ENCODE data around the gene ORM2. TPM values are rescaled to one million over a fixed set of nuclear protein-coding genes. Genes with fewer than 3 reads are reported as not detected.

Gene ORM2
- total and polyA plus RNA-seq, 2 experiments from 2014 or later: 0.76 TPM

DNA sequence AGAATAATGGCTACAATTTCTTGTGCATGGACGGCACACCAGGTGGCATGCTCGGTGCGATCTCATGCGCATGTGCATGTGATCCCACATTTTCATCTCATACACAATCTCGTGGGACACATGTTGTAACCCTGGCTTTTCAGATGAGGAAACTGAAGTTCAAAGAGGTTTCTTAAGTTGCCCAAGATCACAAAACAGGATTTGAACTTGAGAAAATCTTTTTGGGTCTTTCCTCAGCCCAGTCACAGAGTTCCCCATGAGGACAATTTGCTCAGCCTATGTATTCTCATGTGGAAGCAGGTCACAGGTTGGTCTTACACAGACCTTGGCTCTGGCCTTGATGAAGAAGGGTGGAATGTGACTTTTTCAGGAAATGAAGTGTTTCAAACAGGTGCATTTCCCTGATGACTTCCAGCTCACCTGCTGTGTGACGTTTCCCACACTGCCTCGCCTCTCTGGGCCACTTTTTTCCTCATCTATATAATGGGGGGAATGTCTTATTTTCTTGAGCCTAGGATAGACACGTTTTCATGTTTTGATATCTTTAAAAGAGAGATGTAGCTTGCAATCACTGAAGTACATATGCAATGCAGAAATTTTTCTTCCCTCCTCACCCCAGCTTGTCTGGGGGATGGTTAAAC lies 13.8 kb upstream of the ORM2 start:
- Histone ChIP-seq H3K4me3 (no peak overlapping the region), H2AFZ (no peak overlapping the region), H3K4me2 (no peak overlapping the region), H3K27ac (ENCODE audit: low read depth) (no peak overlapping the region), H3K36me3 (ENCODE audit: insufficient read depth) (no peaks in the 10 kb centered on the region), H3K4me1 (ENCODE audit: insufficient read depth) (no peaks in the 10 kb centered on the region), H3K9me2 (ENCODE audit: insufficient read depth) (no peaks in the 10 kb centered on the region), H3K27me3 (ENCODE audit: insufficient read depth) (no peaks in the 10 kb centered on the region), H3K79me2 (replicated peaks; ENCODE audit: insufficient read depth) (no peaks in the 10 kb centered on the region), H4K20me1 (replicated peaks; ENCODE audit: insufficient read depth) (no peaks in the 10 kb centered on the region), H3F3A (replicated peaks; ENCODE audit: low read depth) (no peaks in the 10 kb centered on the region)
- Mint-ChIP-seq H3K27me3 (ENCODE audit: insufficient read depth, low read depth, poor library complexity) (peaks cover 6% of the 10 kb centered on the region), H3K9me3 (no peaks in the 10 kb centered on the region; the same call in 1 of the 3 replicates), H3K36me3 (ENCODE audit: low read depth) (no peaks in the 10 kb centered on the region), H3K4me1 (peaks cover 8% of the 10 kb centered on the region), H3K4me3 (no peak overlapping the region), H3K27ac (no peak overlapping the region)
- TF ChIP-seq EZH2 (IDR thresholded peaks at IDR 0.05; ENCODE audit: low read depth, unreplicated experiment) (no peak), JUNB (IDR thresholded peaks at IDR 0.05; ENCODE audit: unreplicated experiment) (no peak), POLR2AphosphoS5 (IDR thresholded peaks at IDR 0.05; ENCODE audit: low read depth) (no peak), ZNF114 (CRISPR knock-in tag; IDR thresholded peaks at IDR 0.05) (no peak)
- TF ChIP-seq, protein P1, sequence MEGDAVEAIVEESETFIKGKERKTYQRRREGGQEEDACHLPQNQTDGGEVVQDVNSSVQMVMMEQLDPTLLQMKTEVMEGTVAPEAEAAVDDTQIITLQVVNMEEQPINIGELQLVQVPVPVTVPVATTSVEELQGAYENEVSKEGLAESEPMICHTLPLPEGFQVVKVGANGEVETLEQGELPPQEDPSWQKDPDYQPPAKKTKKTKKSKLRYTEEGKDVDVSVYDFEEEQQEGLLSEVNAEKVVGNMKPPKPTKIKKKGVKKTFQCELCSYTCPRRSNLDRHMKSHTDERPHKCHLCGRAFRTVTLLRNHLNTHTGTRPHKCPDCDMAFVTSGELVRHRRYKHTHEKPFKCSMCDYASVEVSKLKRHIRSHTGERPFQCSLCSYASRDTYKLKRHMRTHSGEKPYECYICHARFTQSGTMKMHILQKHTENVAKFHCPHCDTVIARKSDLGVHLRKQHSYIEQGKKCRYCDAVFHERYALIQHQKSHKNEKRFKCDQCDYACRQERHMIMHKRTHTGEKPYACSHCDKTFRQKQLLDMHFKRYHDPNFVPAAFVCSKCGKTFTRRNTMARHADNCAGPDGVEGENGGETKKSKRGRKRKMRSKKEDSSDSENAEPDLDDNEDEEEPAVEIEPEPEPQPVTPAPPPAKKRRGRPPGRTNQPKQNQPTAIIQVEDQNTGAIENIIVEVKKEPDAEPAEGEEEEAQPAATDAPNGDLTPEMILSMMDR (conservative IDR thresholded peaks at IDR 0.05; ENCODE audit: low read depth in 2 of 2): no peak
- TF ChIP-seq, protein P2, sequence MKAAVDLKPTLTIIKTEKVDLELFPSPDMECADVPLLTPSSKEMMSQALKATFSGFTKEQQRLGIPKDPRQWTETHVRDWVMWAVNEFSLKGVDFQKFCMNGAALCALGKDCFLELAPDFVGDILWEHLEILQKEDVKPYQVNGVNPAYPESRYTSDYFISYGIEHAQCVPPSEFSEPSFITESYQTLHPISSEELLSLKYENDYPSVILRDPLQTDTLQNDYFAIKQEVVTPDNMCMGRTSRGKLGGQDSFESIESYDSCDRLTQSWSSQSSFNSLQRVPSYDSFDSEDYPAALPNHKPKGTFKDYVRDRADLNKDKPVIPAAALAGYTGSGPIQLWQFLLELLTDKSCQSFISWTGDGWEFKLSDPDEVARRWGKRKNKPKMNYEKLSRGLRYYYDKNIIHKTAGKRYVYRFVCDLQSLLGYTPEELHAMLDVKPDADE (IDR thresholded peaks at IDR 0.05): no peak
- TF ChIP-seq, protein P3, sequence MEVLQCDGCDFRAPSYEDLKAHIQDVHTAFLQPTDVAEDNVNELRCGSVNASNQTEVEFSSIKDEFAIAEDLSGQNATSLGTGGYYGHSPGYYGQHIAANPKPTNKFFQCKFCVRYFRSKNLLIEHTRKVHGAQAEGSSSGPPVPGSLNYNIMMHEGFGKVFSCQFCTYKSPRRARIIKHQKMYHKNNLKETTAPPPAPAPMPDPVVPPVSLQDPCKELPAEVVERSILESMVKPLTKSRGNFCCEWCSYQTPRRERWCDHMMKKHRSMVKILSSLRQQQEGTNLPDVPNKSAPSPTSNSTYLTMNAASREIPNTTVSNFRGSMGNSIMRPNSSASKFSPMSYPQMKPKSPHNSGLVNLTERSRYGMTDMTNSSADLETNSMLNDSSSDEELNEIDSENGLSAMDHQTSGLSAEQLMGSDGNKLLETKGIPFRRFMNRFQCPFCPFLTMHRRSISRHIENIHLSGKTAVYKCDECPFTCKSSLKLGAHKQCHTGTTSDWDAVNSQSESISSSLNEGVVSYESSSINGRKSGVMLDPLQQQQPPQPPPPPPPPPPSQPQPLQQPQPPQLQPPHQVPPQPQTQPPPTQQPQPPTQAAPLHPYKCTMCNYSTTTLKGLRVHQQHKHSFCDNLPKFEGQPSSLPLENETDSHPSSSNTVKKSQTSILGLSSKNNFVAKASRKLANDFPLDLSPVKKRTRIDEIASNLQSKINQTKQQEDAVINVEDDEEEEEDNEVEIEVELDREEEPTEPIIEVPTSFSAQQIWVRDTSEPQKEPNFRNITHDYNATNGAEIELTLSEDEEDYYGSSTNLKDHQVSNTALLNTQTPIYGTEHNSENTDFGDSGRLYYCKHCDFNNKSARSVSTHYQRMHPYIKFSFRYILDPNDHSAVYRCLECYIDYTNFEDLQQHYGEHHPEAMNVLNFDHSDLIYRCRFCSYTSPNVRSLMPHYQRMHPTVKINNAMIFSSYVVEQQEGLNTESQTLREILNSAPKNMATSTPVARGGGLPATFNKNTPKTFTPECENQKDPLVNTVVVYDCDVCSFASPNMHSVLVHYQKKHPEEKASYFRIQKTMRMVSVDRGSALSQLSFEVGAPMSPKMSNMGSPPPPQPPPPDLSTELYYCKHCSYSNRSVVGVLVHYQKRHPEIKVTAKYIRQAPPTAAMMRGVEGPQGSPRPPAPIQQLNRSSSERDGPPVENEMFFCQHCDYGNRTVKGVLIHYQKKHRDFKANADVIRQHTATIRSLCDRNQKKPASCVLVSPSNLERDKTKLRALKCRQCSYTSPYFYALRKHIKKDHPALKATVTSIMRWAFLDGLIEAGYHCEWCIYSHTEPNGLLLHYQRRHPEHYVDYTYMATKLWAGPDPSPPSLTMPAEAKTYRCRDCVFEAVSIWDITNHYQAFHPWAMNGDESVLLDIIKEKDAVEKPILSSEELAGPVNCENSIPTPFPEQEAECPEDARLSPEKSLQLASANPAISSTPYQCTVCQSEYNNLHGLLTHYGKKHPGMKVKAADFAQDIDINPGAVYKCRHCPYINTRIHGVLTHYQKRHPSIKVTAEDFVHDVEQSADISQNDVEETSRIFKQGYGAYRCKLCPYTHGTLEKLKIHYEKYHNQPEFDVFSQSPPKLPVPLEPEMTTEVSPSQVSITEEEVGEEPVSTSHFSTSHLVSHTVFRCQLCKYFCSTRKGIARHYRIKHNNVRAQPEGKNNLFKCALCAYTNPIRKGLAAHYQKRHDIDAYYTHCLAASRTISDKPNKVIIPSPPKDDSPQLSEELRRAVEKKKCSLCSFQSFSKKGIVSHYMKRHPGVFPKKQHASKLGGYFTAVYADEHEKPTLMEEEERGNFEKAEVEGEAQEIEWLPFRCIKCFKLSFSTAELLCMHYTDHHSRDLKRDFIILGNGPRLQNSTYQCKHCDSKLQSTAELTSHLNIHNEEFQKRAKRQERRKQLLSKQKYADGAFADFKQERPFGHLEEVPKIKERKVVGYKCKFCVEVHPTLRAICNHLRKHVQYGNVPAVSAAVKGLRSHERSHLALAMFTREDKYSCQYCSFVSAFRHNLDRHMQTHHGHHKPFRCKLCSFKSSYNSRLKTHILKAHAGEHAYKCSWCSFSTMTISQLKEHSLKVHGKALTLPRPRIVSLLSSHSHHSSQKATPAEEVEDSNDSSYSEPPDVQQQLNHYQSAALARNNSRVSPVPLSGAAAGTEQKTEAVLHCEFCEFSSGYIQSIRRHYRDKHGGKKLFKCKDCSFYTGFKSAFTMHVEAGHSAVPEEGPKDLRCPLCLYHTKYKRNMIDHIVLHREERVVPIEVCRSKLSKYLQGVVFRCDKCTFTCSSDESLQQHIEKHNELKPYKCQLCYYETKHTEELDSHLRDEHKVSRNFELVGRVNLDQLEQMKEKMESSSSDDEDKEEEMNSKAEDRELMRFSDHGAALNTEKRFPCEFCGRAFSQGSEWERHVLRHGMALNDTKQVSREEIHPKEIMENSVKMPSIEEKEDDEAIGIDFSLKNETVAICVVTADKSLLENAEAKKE (CRISPR knock-in tag; IDR thresholded peaks at IDR 0.05): no peak
- TF ChIP-seq, protein P4, sequence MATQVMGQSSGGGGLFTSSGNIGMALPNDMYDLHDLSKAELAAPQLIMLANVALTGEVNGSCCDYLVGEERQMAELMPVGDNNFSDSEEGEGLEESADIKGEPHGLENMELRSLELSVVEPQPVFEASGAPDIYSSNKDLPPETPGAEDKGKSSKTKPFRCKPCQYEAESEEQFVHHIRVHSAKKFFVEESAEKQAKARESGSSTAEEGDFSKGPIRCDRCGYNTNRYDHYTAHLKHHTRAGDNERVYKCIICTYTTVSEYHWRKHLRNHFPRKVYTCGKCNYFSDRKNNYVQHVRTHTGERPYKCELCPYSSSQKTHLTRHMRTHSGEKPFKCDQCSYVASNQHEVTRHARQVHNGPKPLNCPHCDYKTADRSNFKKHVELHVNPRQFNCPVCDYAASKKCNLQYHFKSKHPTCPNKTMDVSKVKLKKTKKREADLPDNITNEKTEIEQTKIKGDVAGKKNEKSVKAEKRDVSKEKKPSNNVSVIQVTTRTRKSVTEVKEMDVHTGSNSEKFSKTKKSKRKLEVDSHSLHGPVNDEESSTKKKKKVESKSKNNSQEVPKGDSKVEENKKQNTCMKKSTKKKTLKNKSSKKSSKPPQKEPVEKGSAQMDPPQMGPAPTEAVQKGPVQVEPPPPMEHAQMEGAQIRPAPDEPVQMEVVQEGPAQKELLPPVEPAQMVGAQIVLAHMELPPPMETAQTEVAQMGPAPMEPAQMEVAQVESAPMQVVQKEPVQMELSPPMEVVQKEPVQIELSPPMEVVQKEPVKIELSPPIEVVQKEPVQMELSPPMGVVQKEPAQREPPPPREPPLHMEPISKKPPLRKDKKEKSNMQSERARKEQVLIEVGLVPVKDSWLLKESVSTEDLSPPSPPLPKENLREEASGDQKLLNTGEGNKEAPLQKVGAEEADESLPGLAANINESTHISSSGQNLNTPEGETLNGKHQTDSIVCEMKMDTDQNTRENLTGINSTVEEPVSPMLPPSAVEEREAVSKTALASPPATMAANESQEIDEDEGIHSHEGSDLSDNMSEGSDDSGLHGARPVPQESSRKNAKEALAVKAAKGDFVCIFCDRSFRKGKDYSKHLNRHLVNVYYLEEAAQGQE (IDR thresholded peaks at IDR 0.05; ENCODE audit: unreplicated experiment): no peak
- no peak for DNase-seq (ENCODE audit: low spot score)
- ATAC-seq: no peak
